ENCODE data around the gene CELA2A.

CELA2A gene

GRCh38 chr1:15412843-15413242 lies 43.7 kb upstream of the CELA2A start:
- Histone ChIP-seq H4K20me1 (ENCODE audit: insufficient read depth) (no peaks in the 10 kb centered on the region), H3K4me1 (ENCODE audit: low read depth, poor library complexity, severe bottlenecking) (peaks cover 13% of the 10 kb centered on the region), H2AFZ (ENCODE audit: low read depth) (no peak overlapping the region), H3K36me3 (ENCODE audit: insufficient read depth) (no peaks in the 10 kb centered on the region), H3K4me3 (IDR thresholded peaks at IDR 0.05; ENCODE audit: insufficient read depth, low read depth, low read length) (no peak overlapping the region), H3K9ac (no peak overlapping the region), H3K79me2 (ENCODE audit: insufficient read depth, low read depth) (no peaks in the 10 kb centered on the region; the same call in 1 of the 2 replicates), H3K27ac (no peak overlapping the region), H3K27me3 (ENCODE audit: insufficient read depth, low read depth) (peaks cover 5% of the 10 kb centered on the region; the same call in 1 of the 2 replicates), H3K4me2 (no peak overlapping the region)
- no peak for TF ChIP-seq CTCF (conservative IDR thresholded peaks at IDR 0.05; ENCODE audit: low read depth, low read length)

GRCh38 chr1:15413563-15414444 lies 42.7 kb upstream of the CELA2A start:
- no peak overlapping the region for H3K27ac ChIP-seq
- H3K4me2 ChIP-seq = no peak overlapping the region
- no peaks in the 10 kb centered on the region for H4K20me1 ChIP-seq (ENCODE audit: insufficient read depth)
- H2AFZ ChIP-seq (ENCODE audit: low read depth) = no peak overlapping the region
- H3K4me3 ChIP-seq (IDR thresholded peaks at IDR 0.05; ENCODE audit: insufficient read depth, low read depth, low read length) = no peak overlapping the region
- TF ChIP-seq CTCF (conservative IDR thresholded peaks at IDR 0.05; ENCODE audit: low read depth, low read length) = no peak
- H3K9ac ChIP-seq = no peak overlapping the region
- peaks cover 13% of the 10 kb centered on the region for H3K4me1 ChIP-seq (ENCODE audit: low read depth, poor library complexity, severe bottlenecking)
- no peaks in the 10 kb centered on the region for H3K36me3 ChIP-seq (ENCODE audit: insufficient read depth)
- no peaks in the 10 kb centered on the region; the same call in 1 of the 2 replicates for H3K79me2 ChIP-seq (ENCODE audit: insufficient read depth, low read depth)
- H3K27me3 ChIP-seq (ENCODE audit: insufficient read depth, low read depth) = peaks cover 2% of the 10 kb centered on the region; the same call in 1 of the 2 replicates

- Histone ChIP-seq H3K4me1 (ENCODE audit: low read depth, poor library complexity, severe bottlenecking) (peaks cover 8% of the 10 kb centered on the region), H3K9ac (no peak overlapping the region), H3K27me3 (ENCODE audit: insufficient read depth, low read depth) (no peaks in the 10 kb centered on the region), H3K27ac (no peak overlapping the region), H3K4me3 (IDR thresholded peaks at IDR 0.05; ENCODE audit: insufficient read depth, low read depth, low read length) (no peak overlapping the region), H3K36me3 (ENCODE audit: insufficient read depth) (no peaks in the 10 kb centered on the region), H3K4me2 (no peak overlapping the region), H3K79me2 (ENCODE audit: insufficient read depth, low read depth) (no peaks in the 10 kb centered on the region; the same call in 1 of the 2 replicates), H4K20me1 (ENCODE audit: insufficient read depth) (no peaks in the 10 kb centered on the region), H2AFZ (ENCODE audit: low read depth) (no peak overlapping the region)
- no peak for TF ChIP-seq CTCF (conservative IDR thresholded peaks at IDR 0.05; ENCODE audit: low read depth, low read length)
These were observed 42.0 kb upstream of the CELA2A start for GRCh38 chr1:15414445-15414983.

- Histone ChIP-seq H3K4me1 (ENCODE audit: low read depth, poor library complexity, severe bottlenecking) (peaks cover 8% of the 10 kb centered on the region), H3K36me3 (ENCODE audit: insufficient read depth) (no peaks in the 10 kb centered on the region), H2AFZ (ENCODE audit: low read depth) (no peak overlapping the region), H3K4me2 (no peak overlapping the region), H3K9ac (no peak overlapping the region), H3K4me3 (IDR thresholded peaks at IDR 0.05; ENCODE audit: insufficient read depth, low read depth, low read length) (no peak overlapping the region), H3K27me3 (ENCODE audit: insufficient read depth, low read depth) (no peaks in the 10 kb centered on the region), H3K79me2 (ENCODE audit: insufficient read depth, low read depth) (no peaks in the 10 kb centered on the region), H3K27ac (no peak overlapping the region), H4K20me1 (ENCODE audit: insufficient read depth) (no peaks in the 10 kb centered on the region)
- no peak for TF ChIP-seq CTCF (conservative IDR thresholded peaks at IDR 0.05; ENCODE audit: low read depth, low read length)
These were observed 39.2 kb upstream of the CELA2A start for GRCh38 chr1:15417059-15417934.
